KMS-11 (cell line): Measurements from ENCODE around the gene AASS.

Experiments used
- H2AFZ ChIP-seq: fragments of 200-600 bp; sonication (generic); 2 replicates; pipeline ENCODE4 v1.6.1; 2016; ENCODE audit warnings: antibody characterized with exemption, mixed run types, low read depth
- H3K27ac ChIP-seq: fragments of 200-600 bp; sonication (generic); 2 replicates; pipeline ENCODE4 v1.6.1; 2016; ENCODE audit warnings: mild to moderate bottlenecking, mixed run types
- H3K27me3 ChIP-seq: fragments of 200-600 bp; sonication (generic); 2 replicates; pipeline ENCODE4 v1.6.1; 2017; ENCODE audit warnings: mild to moderate bottlenecking, low read depth, mixed run types, moderate library complexity; ENCODE audit not compliant: insufficient read depth
- H3K36me3 ChIP-seq: fragments of 200-600 bp; sonication (generic); 2 replicates; pipeline ENCODE4 v1.6.1; 2017; ENCODE audit warnings: mild to moderate bottlenecking, mixed run types; ENCODE audit not compliant: insufficient read depth
- H3K4me1 ChIP-seq: fragments of 200-600 bp; sonication (generic); 2 replicates; pipeline ENCODE4 v1.6.1; 2016; ENCODE audit warnings: mild to moderate bottlenecking, low read depth, mixed run types; ENCODE audit not compliant: poor library complexity, severe bottlenecking
- H3K4me2 ChIP-seq: fragments of 200-600 bp; sonication (generic); 2 replicates; pipeline ENCODE4 v1.7.0; 2016; ENCODE audit warnings: mild to moderate bottlenecking, mixed run types
- H3K4me3 ChIP-seq: fragments of 200-600 bp; sonication (generic); IDR thresholded peaks from 2 replicates; pipeline ENCODE4 v1.6.1; 2017; ENCODE audit warnings: low read depth, low read length, mixed read lengths; ENCODE audit not compliant: insufficient read depth
- H3K79me2 ChIP-seq: fragments of 200-600 bp; sonication (generic); 2 replicates; pipeline ENCODE4 v1.6.1; 2016; ENCODE audit warnings: low read depth, mixed run types; ENCODE audit not compliant: insufficient read depth
- H3K9ac ChIP-seq: fragments of 200-600 bp; sonication (generic); 2 replicates; pipeline ENCODE4 v1.6.1; 2016; ENCODE audit warnings: mild to moderate bottlenecking, mixed run types
- H4K20me1 ChIP-seq: fragments of 200-600 bp; sonication (generic); 2 replicates; pipeline ENCODE4 v1.6.1; 2016; ENCODE audit warnings: mild to moderate bottlenecking, mixed run types; ENCODE audit not compliant: insufficient read depth
- CTCF ChIP-seq: fragments of 200-600 bp; sonication (generic); conservative IDR thresholded peaks from 2 replicates; pipeline ENCODE4 v1.6.1; 2017; ENCODE audit warnings: low read depth, mild to moderate bottlenecking, antibody characterized with exemption, low read length, moderate library complexity, mixed read lengths

The AASS gene

GRCh38 chr7:122073635-122074034, 70.4 kb downstream of the AASS start:
- Histone ChIP-seq H3K27me3 (no peaks in the 10 kb centered on the region), H4K20me1 (no peaks in the 10 kb centered on the region), H2AFZ (no peak overlapping the region), H3K4me3 (no peak overlapping the region), H3K4me2 (no peak overlapping the region), H3K36me3 (no peaks in the 10 kb centered on the region), H3K4me1 (no peaks in the 10 kb centered on the region), H3K27ac (no peak overlapping the region), H3K79me2 (no peaks in the 10 kb centered on the region), H3K9ac (no peak overlapping the region)
- no peak for TF ChIP-seq CTCF

GRCh38 chr7:122072924-122073599, 71.0 kb downstream of the AASS start:
- TF ChIP-seq CTCF, result no peak
- Histone ChIP-seq H3K36me3 (no peaks in the 10 kb centered on the region), H2AFZ (no peak overlapping the region), H3K4me3 (no peak overlapping the region), H3K27ac (no peak overlapping the region), H3K9ac (no peak overlapping the region), H3K4me2 (no peak overlapping the region), H3K79me2 (no peaks in the 10 kb centered on the region), H3K4me1 (no peaks in the 10 kb centered on the region), H4K20me1 (no peaks in the 10 kb centered on the region), H3K27me3 (no peaks in the 10 kb centered on the region)

GRCh38 chr7:122072272-122072671, 71.8 kb downstream of the AASS start:
- TF ChIP-seq CTCF, result no peak
- Histone ChIP-seq H3K79me2 (no peaks in the 10 kb centered on the region), H3K9ac (no peak overlapping the region), H3K4me3 (no peak overlapping the region), H3K4me1 (no peaks in the 10 kb centered on the region), H4K20me1 (no peaks in the 10 kb centered on the region), H2AFZ (no peak overlapping the region), H3K36me3 (no peaks in the 10 kb centered on the region), H3K4me2 (no peak overlapping the region), H3K27me3 (no peaks in the 10 kb centered on the region), H3K27ac (no peak overlapping the region)

- TF ChIP-seq CTCF, result no peak
These were observed 73.2 kb downstream of the AASS start for GRCh38 chr7:122070834-122071233.

More at GRCh38 chr7:122070834-122071233, 73.2 kb downstream of the AASS start:
- Histone ChIP-seq H3K36me3 (no peaks in the 10 kb centered on the region), H3K9ac (no peak overlapping the region), H4K20me1 (no peaks in the 10 kb centered on the region), H3K79me2 (no peaks in the 10 kb centered on the region), H2AFZ (no peak overlapping the region), H3K4me1 (no peaks in the 10 kb centered on the region), H3K27ac (no peak overlapping the region), H3K4me3 (no peak overlapping the region), H3K27me3 (no peaks in the 10 kb centered on the region), H3K4me2 (no peak overlapping the region)
